ENCODE measurements around the gene GALNT2. TPM values are rescaled to one million over a fixed set of nuclear protein-coding genes. Genes with fewer than 3 reads are reported as not detected.

GALNT2 gene
- total and polyA plus RNA-seq, 2 of the 4 experiments (the other 2 are of a cell fraction): 50.4 to 189 TPM

DNA sequence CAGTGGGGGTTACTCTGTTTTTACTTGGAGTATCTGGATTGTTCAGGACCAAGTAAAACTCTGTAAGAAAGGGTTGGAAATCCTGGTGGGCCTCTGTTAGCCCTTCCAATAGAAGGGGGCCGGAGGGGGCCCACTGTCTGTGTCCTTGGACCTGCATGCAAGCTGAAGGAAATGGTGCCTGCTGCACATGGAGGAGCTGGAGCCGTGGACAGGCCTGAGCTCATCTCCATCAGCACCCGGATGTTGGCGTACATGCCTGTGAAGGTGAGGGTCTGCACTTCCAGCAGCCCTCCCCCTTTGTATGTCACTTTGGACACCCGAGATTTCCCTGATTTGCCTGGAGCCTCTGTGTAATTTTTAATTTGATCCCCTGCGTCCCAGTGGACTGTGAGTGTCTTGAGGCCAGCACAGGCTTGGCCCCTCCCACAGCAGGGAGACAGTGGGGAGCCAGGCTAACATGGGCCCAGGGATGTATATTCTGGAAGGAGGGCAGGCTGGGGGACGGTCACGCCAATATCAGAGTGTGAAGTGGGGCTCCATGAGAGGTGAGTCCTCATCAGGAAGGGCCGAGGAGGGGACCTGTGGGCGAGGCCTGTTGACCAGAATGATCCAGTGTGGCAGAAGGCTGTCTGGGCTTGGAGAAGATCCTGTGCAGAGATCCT is 16.8 kb downstream of the GALNT2 start:
- no peaks in the 10 kb centered on the region for H3K9me3 ChIP-seq (ENCODE audit: control insufficient read depth, insufficient read depth, low read length)
- H3K14ac ChIP-seq (replicated peaks; ENCODE audit: low read depth, low read length): peak overlapping the region; percentile 60
- H3K27me3 ChIP-seq (ENCODE audit: control insufficient read depth, insufficient read depth, low read length): no peaks in the 10 kb centered on the region
- H3K27ac ChIP-seq (ENCODE audit: insufficient read depth, low read length): peak overlapping the region; percentile 94
- intact Hi-C loops (cut with micrococcal nuclease): loop anchor here (5.0 kb wide), 1 partner anchor 457 kb away; the partner anchor contains the start of genes TAF5L and URB2
- BruUV-seq (replicated peaks): no TSS peak
- H2AK5ac ChIP-seq (ENCODE audit: low read depth, low read length): peak overlapping the region; percentile 96
- peak overlapping the region; percentile 99 for H2BK5ac ChIP-seq (ENCODE audit: low read depth, low read length, poor library complexity, severe bottlenecking)
- peak overlapping the region; percentile 93 for H3K23ac ChIP-seq (ENCODE audit: low read depth, low read length)
- H4K20me1 ChIP-seq (ENCODE audit: insufficient read depth, low read length): peaks cover 20% of the 10 kb centered on the region
- peak overlapping the region; percentile 46 for H2AFZ ChIP-seq (replicated peaks; ENCODE audit: low read length, poor library complexity)
- peak overlapping the region; percentile 73 for H3K4me2 ChIP-seq (ENCODE audit: low read depth, low read length)
- peaks cover 25 to 87% of the 10 kb centered on the region in 2 experiments for H3K79me1 ChIP-seq (ENCODE audit: low read depth in 1 of 2, low read length in 2 of 2)
- peak overlapping the region; percentile 96 for H2BK20ac ChIP-seq (ENCODE audit: low read depth, low read length)
- peaks cover 39% of the 10 kb centered on the region for H3K4me1 ChIP-seq (ENCODE audit: control insufficient read depth, insufficient read depth, low read length)
- peaks cover 32% of the 10 kb centered on the region; the same call in 1 of the 2 replicates for H3K9me1 ChIP-seq (ENCODE audit: insufficient read depth, low read length)
- H2AK9ac ChIP-seq (replicated peaks; ENCODE audit: low read depth, low read length, poor library complexity): peak overlapping the region; percentile 96
- peak overlapping the region; percentile 86 for H3K18ac ChIP-seq (ENCODE audit: low read depth, low read length)
- dilution Hi-C loops (cut with HindIII; ENCODE audit: low sequenced_read_pairs, unreplicated experiment): no loop called here
- peak overlapping the region; percentile 98 for H3K4ac ChIP-seq (ENCODE audit: low read depth, low read length)
- H3K56ac ChIP-seq (ENCODE audit: extremely low read depth, insufficient read depth, low read length): peak overlapping the region; percentile 87
- ATAC-seq (ENCODE audit: low read depth) (peak; percentile 33), DNase-seq (no peak)
- WGBS, 2 experiments (ENCODE audit: extremely low coverage in 2 of 2, insufficient read length in 1 of 2): 60% methylated on average over 4 of the region's 10 CpGs; no CpG with 5 or more reads in 1 of the 2 experiments
- H3K9ac ChIP-seq (ENCODE audit: low read depth, low read length): peak overlapping the region; percentile 38
- CTCF ChIA-PET: interaction anchor here (1.7 to 1.8 kb wide), 2 partner anchors 21 to 36 kb away, joined by 4 to 5 read pairs; no protein-coding TSS in a partner anchor
- POLR2A ChIA-PET (ENCODE audit: unreplicated experiment): no interaction called here
- H2BK120ac ChIP-seq (ENCODE audit: low read depth, low read length): peak overlapping the region; percentile 97
- peak overlapping the region; percentile 99 for H4K91ac ChIP-seq (ENCODE audit: insufficient read depth, low read depth, low read length)
- H2BK15ac ChIP-seq (ENCODE audit: low read depth, low read length): peak overlapping the region; percentile 81; the same call in 2 of the 3 replicates
- in situ Hi-C loops (cut with MboI; ENCODE audit: low sequenced_read_pairs): loop anchor here (25.0 kb wide), 1 partner anchor 778 kb away; the partner anchor contains the start of gene C1orf198
- no peaks in the 10 kb centered on the region for H3K36me3 ChIP-seq (ENCODE audit: control insufficient read depth, insufficient read depth, low read length)
- no peak overlapping the region for H3K4me3 ChIP-seq (ENCODE audit: insufficient read depth, low read depth, low read length)
- H4K8ac ChIP-seq (ENCODE audit: low read depth in 2 of 2, low read length in 2 of 2): peak overlapping the region; percentile 55 to 91
- no peak for TF ChIP-seq RAD21 (IDR thresholded peaks at IDR 0.05; ENCODE audit: low read length)
- TF ChIP-seq FOS (IDR thresholded peaks at IDR 0.05; ENCODE audit: low read depth, low read length): no peak
- TF ChIP-seq BHLHE40 (IDR thresholded peaks at IDR 0.05; ENCODE audit: low read depth, low read length): no peak
- no peak for TF ChIP-seq CEBPB (IDR thresholded peaks at IDR 0.05; ENCODE audit: low read depth, low read length)
- no peak for TF ChIP-seq RFX5 (IDR thresholded peaks at IDR 0.05; ENCODE audit: low read depth, low read length)
- TF ChIP-seq, protein P1, sequence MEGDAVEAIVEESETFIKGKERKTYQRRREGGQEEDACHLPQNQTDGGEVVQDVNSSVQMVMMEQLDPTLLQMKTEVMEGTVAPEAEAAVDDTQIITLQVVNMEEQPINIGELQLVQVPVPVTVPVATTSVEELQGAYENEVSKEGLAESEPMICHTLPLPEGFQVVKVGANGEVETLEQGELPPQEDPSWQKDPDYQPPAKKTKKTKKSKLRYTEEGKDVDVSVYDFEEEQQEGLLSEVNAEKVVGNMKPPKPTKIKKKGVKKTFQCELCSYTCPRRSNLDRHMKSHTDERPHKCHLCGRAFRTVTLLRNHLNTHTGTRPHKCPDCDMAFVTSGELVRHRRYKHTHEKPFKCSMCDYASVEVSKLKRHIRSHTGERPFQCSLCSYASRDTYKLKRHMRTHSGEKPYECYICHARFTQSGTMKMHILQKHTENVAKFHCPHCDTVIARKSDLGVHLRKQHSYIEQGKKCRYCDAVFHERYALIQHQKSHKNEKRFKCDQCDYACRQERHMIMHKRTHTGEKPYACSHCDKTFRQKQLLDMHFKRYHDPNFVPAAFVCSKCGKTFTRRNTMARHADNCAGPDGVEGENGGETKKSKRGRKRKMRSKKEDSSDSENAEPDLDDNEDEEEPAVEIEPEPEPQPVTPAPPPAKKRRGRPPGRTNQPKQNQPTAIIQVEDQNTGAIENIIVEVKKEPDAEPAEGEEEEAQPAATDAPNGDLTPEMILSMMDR (conservative IDR thresholded peaks at IDR 0.05; ENCODE audit: low read depth, low read length): no peak
- TF ChIP-seq, protein P2, sequence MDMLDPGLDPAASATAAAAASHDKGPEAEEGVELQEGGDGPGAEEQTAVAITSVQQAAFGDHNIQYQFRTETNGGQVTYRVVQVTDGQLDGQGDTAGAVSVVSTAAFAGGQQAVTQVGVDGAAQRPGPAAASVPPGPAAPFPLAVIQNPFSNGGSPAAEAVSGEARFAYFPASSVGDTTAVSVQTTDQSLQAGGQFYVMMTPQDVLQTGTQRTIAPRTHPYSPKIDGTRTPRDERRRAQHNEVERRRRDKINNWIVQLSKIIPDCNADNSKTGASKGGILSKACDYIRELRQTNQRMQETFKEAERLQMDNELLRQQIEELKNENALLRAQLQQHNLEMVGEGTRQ (IDR thresholded peaks at IDR 0.05; ENCODE audit: low read depth, low read length): no peak
- no peak for TF ChIP-seq CHD1 (IDR thresholded peaks at IDR 0.05; ENCODE audit: low read depth, low read length)
- no peak for TF ChIP-seq MXI1 (IDR thresholded peaks at IDR 0.05; ENCODE audit: borderline replicate concordance, low read depth, low read length)
- TF ChIP-seq, protein P3, sequence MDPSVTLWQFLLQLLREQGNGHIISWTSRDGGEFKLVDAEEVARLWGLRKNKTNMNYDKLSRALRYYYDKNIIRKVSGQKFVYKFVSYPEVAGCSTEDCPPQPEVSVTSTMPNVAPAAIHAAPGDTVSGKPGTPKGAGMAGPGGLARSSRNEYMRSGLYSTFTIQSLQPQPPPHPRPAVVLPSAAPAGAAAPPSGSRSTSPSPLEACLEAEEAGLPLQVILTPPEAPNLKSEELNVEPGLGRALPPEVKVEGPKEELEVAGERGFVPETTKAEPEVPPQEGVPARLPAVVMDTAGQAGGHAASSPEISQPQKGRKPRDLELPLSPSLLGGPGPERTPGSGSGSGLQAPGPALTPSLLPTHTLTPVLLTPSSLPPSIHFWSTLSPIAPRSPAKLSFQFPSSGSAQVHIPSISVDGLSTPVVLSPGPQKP (IDR thresholded peaks at IDR 0.05; ENCODE audit: borderline replicate concordance, low read depth, low read length): no peak
- no peak for TF ChIP-seq SMC3 (IDR thresholded peaks at IDR 0.05; ENCODE audit: low read depth, low read length)
- no peak for TF ChIP-seq NFE2L2 (IDR thresholded peaks at IDR 0.05; ENCODE audit: low read depth, low read length)
- H4K5ac ChIP-seq (ENCODE audit: low read depth, low read length): peak overlapping the region; percentile 87

Data from IMR-90 (cell line).